CD4-positive, alpha-beta T cell (primary cell): ENCODE measurements around the gene DSG3. TPM values are rescaled to one million over a fixed set of nuclear protein-coding genes. Genes with fewer than 3 reads are reported as not detected.

ENCODE experiments used
- ATAC-seq: fragments of 200-7000 bp; cut with Tn5 transposase; one replicate; pipeline ENCODE4 v1.10.0; 2022; ENCODE audit warnings: mild to moderate bottlenecking; ENCODE audit not compliant: poor library complexity
- CTCF ChIA-PET: fragments of 350-600 bp; sonication (Branson Sonifier 250); formaldehyde crosslinking; loops from one replicate; lab custom pipeline; 2021; ENCODE audit warnings: antibody characterized with exemption, inconsistent platforms; lab: Charles Lee
- POLR2A ChIA-PET: fragments of 350-600 bp; sonication (Branson Sonifier 250); formaldehyde crosslinking; loops from one replicate; lab custom pipeline; 2021; ENCODE audit warnings: antibody characterized with exemption, inconsistent platforms; lab: Charles Lee
- DNase-seq, 14 experiments: peaks; one replicate each; pipeline ENCODE4 v3.0.0-alpha.2; 2013 to 2020; ENCODE audit warnings: mixed read lengths in 2 of 14
- H3K27ac ChIP-seq, 2 donors: one replicate each; pipeline versions ENCODE4 v1.5.1 to v1.7.0; 2013; ENCODE audit warnings: low read length in 2 of 2, low read depth in 1 of 2, mild to moderate bottlenecking in 1 of 2
- H3K27me3 ChIP-seq, 2 experiments: 1 replicate in 1 of 2; 2 replicates in 1 of 2; pipeline versions ENCODE4 v1.6.1 to v1.7.0; 2013; ENCODE audit warnings: low read length in 2 of 2, control low read depth in 1 of 2, mild to moderate bottlenecking in 1 of 2, moderate library complexity in 1 of 2; ENCODE audit not compliant: insufficient read depth in 2 of 2, control insufficient read depth in 1 of 2
- H3K36me3 ChIP-seq: one replicate; pipeline ENCODE4 v1.6.1; 2013; ENCODE audit warnings: low read length, control low read depth; ENCODE audit not compliant: insufficient read depth
- H3K4me1 ChIP-seq: one replicate; pipeline ENCODE4 v1.6.1; 2013; ENCODE audit warnings: low read length, control low read depth; ENCODE audit not compliant: insufficient read depth
- H3K4me3 ChIP-seq: one replicate; pipeline ENCODE4 v1.5.1; 2013; ENCODE audit warnings: mild to moderate bottlenecking, low read length, moderate library complexity
- H3K9me3 ChIP-seq, 2 experiments: 1 replicate in 1 of 2; 2 replicates in 1 of 2; pipeline versions ENCODE4 v1.6.1 to v1.7.0; 2013; ENCODE audit warnings: low read length in 2 of 2, mild to moderate bottlenecking in 2 of 2, control low read depth in 1 of 2, moderate library complexity in 1 of 2; ENCODE audit not compliant: control insufficient read depth in 1 of 2, insufficient read depth in 1 of 2
- H3K27ac Mint-ChIP-seq: one replicate; pipeline ENCODE4 v1.8.0; 2020; ENCODE audit warnings: mixed read lengths
- H3K27me3 Mint-ChIP-seq: one replicate; pipeline ENCODE4 v1.8.0; 2021; ENCODE audit warnings: mixed read lengths
- H3K36me3 Mint-ChIP-seq: one replicate; pipeline ENCODE4 v1.8.0; 2021; ENCODE audit warnings: low read depth, mixed read lengths
- H3K4me1 Mint-ChIP-seq: one replicate; pipeline ENCODE4 v1.8.0; 2021; ENCODE audit warnings: low read depth, mixed read lengths
- H3K4me3 Mint-ChIP-seq: one replicate; pipeline ENCODE4 v1.8.0; 2020; ENCODE audit warnings: mild to moderate bottlenecking, mixed read lengths
- H3K9me3 Mint-ChIP-seq: one replicate; pipeline ENCODE4 v1.8.0; 2020; ENCODE audit warnings: mixed read lengths
- intact Hi-C, 2 experiments: fragments of 100-400 bp; cut with DNase I in 1 of 2; cut with micrococcal nuclease in 1 of 2; formaldehyde crosslinking; loops; one replicate each; pipeline versions ENCODE4 v1.15.1 to v1.9.0; 2023 to 2025; cut with DNase I, micrococcal nuclease
- total RNA-seq, 174 experiments: library from RNA in 2 of 174; stranded (reverse) in 2 of 174; gene quantifications; one replicate each; pipeline ENCODE4 v1.2.3 and lab custom pipeline; 2021 to 2026
- TF ChIP-seq, protein P1 (sequence below): fragments of 200-600 bp; IDR thresholded peaks from one replicate; pipeline ENCODE4 v1.8.0; 2022; ENCODE audit warnings: antibody characterized with exemption, mild to moderate bottlenecking

Gene DSG3
- total RNA-seq, 2 experiments from 2014 or later, result not detected

- ATAC-seq (peak; percentile 62), DNase-seq (peak in 4 of 14 experiments; percentile 4 to 31 (median 10))
- H3K27me3 ChIP-seq, result peaks cover 28 to 44% of the 10 kb centered on the region in 2 experiments
- Mint-ChIP-seq H3K4me3 (peak within 1 kb of the TSS; percentile 82), H3K4me1 (peaks cover 7% of the 10 kb centered on the region), H3K9me3 (no peaks in the 10 kb centered on the region), H3K27ac (no peak within 1 kb of the TSS), H3K36me3 (no peaks in the 10 kb centered on the region), H3K27me3 (peaks cover 58% of the 10 kb centered on the region)
- H3K36me3 ChIP-seq, result no peaks in the 10 kb centered on the region
- POLR2A ChIA-PET, result no interaction called here
- CTCF ChIA-PET, result no interaction called here
- no peak within 1 kb of the TSS for H3K27ac ChIP-seq
- TF ChIP-seq, protein P1, sequence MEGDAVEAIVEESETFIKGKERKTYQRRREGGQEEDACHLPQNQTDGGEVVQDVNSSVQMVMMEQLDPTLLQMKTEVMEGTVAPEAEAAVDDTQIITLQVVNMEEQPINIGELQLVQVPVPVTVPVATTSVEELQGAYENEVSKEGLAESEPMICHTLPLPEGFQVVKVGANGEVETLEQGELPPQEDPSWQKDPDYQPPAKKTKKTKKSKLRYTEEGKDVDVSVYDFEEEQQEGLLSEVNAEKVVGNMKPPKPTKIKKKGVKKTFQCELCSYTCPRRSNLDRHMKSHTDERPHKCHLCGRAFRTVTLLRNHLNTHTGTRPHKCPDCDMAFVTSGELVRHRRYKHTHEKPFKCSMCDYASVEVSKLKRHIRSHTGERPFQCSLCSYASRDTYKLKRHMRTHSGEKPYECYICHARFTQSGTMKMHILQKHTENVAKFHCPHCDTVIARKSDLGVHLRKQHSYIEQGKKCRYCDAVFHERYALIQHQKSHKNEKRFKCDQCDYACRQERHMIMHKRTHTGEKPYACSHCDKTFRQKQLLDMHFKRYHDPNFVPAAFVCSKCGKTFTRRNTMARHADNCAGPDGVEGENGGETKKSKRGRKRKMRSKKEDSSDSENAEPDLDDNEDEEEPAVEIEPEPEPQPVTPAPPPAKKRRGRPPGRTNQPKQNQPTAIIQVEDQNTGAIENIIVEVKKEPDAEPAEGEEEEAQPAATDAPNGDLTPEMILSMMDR, result no peak
- peaks cover 8% of the 10 kb centered on the region for H3K4me1 ChIP-seq
- intact Hi-C loops, result no loop called here
- peak within 1 kb of the TSS; percentile 46 for H3K4me3 ChIP-seq
- peaks cover 0 to 10% of the 10 kb centered on the region in 2 experiments for H3K9me3 ChIP-seq
These were observed 50.5 kb downstream of the DSG3 start, which contains the start of gene DSG2 for GRCh38 chr18:31497836-31498573. DSG2 (plus strand) TSS chr18:31498177; CDS start chr18:31498252, 75 bp downstream.

GRCh38 chr18:31498574-31499524, 51.3 kb downstream of the DSG3 start:
- POLR2A ChIA-PET, result no interaction called here
- H3K27me3 ChIP-seq, result peaks cover 28 to 44% of the 10 kb centered on the region in 2 experiments
- TF ChIP-seq, protein P1, result no peak
- H3K27ac Mint-ChIP-seq, result no peak overlapping the region
- peaks cover 7% of the 10 kb centered on the region for H3K4me1 Mint-ChIP-seq
- intact Hi-C loops, result no loop called here
- DNase-seq, result no peak
- no peaks in the 10 kb centered on the region for H3K36me3 Mint-ChIP-seq
- ATAC-seq, result no peak
- CTCF ChIA-PET, result no interaction called here
- peaks cover 0 to 10% of the 10 kb centered on the region in 2 experiments for H3K9me3 ChIP-seq
- H3K9me3 Mint-ChIP-seq, result no peaks in the 10 kb centered on the region
- H3K36me3 ChIP-seq, result no peaks in the 10 kb centered on the region
- peaks cover 8% of the 10 kb centered on the region for H3K4me1 ChIP-seq
- peak overlapping the region; percentile 82 for H3K4me3 Mint-ChIP-seq
- peak overlapping the region; percentile 46 for H3K4me3 ChIP-seq
- peaks cover 58% of the 10 kb centered on the region for H3K27me3 Mint-ChIP-seq
- H3K27ac ChIP-seq, result no peak overlapping the region

DNA sequence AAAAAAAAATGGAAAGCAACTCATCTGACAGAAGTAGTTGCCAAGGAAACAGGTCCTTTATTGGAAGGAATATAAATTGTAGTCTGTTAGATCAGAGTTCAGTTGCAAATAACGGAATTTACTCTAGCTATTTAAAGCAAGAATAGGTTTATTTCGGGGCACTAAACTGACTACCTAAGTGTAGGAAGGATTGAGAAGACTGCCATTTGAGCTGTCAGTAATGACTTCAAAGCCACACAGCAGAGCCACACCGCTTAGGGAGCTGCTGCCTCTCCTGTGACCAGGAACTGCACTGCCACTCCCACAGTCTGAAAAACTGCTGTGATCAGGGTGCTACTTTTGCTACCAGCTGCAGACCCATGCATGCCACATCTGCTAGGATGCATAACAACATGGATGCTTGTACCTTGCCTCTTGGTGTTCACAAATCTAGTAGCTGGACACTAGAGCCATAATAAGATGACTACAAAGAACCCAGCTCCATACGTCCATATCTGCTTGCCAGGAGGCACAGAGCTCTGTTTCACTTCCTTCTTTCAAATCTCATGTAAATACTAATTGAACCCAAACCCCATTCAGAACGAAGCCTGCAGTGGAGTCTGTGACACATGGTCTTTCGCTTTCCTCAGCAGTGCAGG, 52.6 kb downstream of the DSG3 start:
- peak in 1 of 14 experiments; percentile 3 for DNase-seq
- H3K27me3 Mint-ChIP-seq, result peaks cover 48% of the 10 kb centered on the region
- ChIA-PET POLR2A (no interaction called here), CTCF (interaction anchor here (0.7 kb wide), 1 partner anchor 29 kb away, joined by 3 read pairs; no protein-coding TSS in a partner anchor)
- Histone ChIP-seq H3K36me3 (no peaks in the 10 kb centered on the region), H3K9me3 (peaks cover 0 to 10% of the 10 kb centered on the region in 2 experiments), H3K4me3 (no peak overlapping the region), H3K27me3 (peaks cover 28 to 44% of the 10 kb centered on the region in 2 experiments), H3K27ac (no peak overlapping the region), H3K4me1 (peaks cover 8% of the 10 kb centered on the region)
- H3K4me1 Mint-ChIP-seq, result peaks cover 7% of the 10 kb centered on the region
- no peak overlapping the region for H3K27ac Mint-ChIP-seq
- intact Hi-C loops, result no loop called here
- H3K9me3 Mint-ChIP-seq, result no peaks in the 10 kb centered on the region
- H3K36me3 Mint-ChIP-seq, result no peaks in the 10 kb centered on the region
- H3K4me3 Mint-ChIP-seq, result no peak overlapping the region
- no peak for ATAC-seq
- TF ChIP-seq, protein P1, result no peak
